ENCODE measurements around the gene LINS1. TPM values are rescaled to one million over a fixed set of nuclear protein-coding genes. Genes with fewer than 3 reads are reported as not detected.

LINS1 gene
- total and polyA plus RNA-seq, 7 donors = 6.6 to 74.8 (median 13.7) TPM

- Histone ChIP-seq H3K4me1 (peaks cover 0 to 19% (median 12%) of the 10 kb centered on the region in 4 donors), H3K27me3 (no peaks in the 10 kb centered on the region), H3K27ac (peak overlapping the region in 3 of 4 donors; percentile 63 to 76 (median 67)), H3K4me3 (no peak overlapping the region), H3K9me3 (no peaks in the 10 kb centered on the region), H3K36me3 (no peaks in the 10 kb centered on the region)
- 57 to 60% methylated on average over 6 of the region's 6 CpGs for WGBS, 2 donors
- TF ChIP-seq POLR2AphosphoS5 (IDR thresholded peaks at IDR 0.05) (peak in 3 of 4 donors; percentile 50 to 76 (median 59)), CTCF (IDR thresholded peaks at IDR 0.05) (peak in 1 of 4 experiments; percentile 29), POLR2A (IDR thresholded peaks at IDR 0.05) (no peak), EP300 (IDR thresholded peaks at IDR 0.05) (no peak)
- intact Hi-C loops (cut with DNase I) = loop anchor here (5.0 kb wide), 1 partner anchor 184 kb away; the partner anchor contains the start of gene ADAMTS17
- peak; percentile 93 for DNase-seq
These were observed 75.9 kb downstream of the LINS1 start for GRCh38 chr15:100526027-100526481.

GRCh38 chr15:100525436-100525835 is 76.5 kb downstream of the LINS1 start:
- H3K27me3 ChIP-seq = no peaks in the 10 kb centered on the region
- H3K9me3 ChIP-seq = no peaks in the 10 kb centered on the region
- peaks cover 0 to 19% (median 12%) of the 10 kb centered on the region in 4 donors for H3K4me1 ChIP-seq
- no peaks in the 10 kb centered on the region for H3K36me3 ChIP-seq
- DNase-seq = no peak
- no peak overlapping the region for H3K4me3 ChIP-seq
- peak overlapping the region in 3 of 4 donors; percentile 63 to 76 (median 67) for H3K27ac ChIP-seq
- 64 to 71% methylated on average over 1 of the region's 1 CpG for WGBS, 2 donors
- no peak for TF ChIP-seq EP300 (IDR thresholded peaks at IDR 0.05)
- no peak for TF ChIP-seq POLR2A (IDR thresholded peaks at IDR 0.05)
- no peak for TF ChIP-seq POLR2AphosphoS5 (IDR thresholded peaks at IDR 0.05)
- no peak for TF ChIP-seq CTCF (IDR thresholded peaks at IDR 0.05)
- intact Hi-C loops (cut with DNase I) = loop anchor here (5.0 kb wide), 1 partner anchor 183 kb away; the partner anchor contains the start of gene ADAMTS17

- 53 to 75% methylated on average over 2 of the region's 2 CpGs for WGBS, 2 donors
These were observed 77.7 kb downstream of the LINS1 start for GRCh38 chr15:100524326-100524725.

GRCh38 chr15:100521907-100522306 is 80.1 kb downstream of the LINS1 start:
- Histone ChIP-seq H3K36me3 (no peaks in the 10 kb centered on the region), H3K27me3 (no peaks in the 10 kb centered on the region), H3K9me3 (no peaks in the 10 kb centered on the region), H3K4me3 (no peak overlapping the region), H3K4me1 (peaks cover 0 to 21% (median 15%) of the 10 kb centered on the region in 4 donors), H3K27ac (no peak overlapping the region)
- intact Hi-C loops (cut with DNase I) = no loop called here
- DNase-seq = no peak
- WGBS, 2 donors = 87 to 95% methylated on average over 3 of the region's 3 CpGs
- TF ChIP-seq POLR2AphosphoS5 (IDR thresholded peaks at IDR 0.05) (no peak), EP300 (IDR thresholded peaks at IDR 0.05) (no peak), POLR2A (IDR thresholded peaks at IDR 0.05) (no peak), CTCF (IDR thresholded peaks at IDR 0.05) (no peak)

More at GRCh38 chr15:100524326-100524725, 77.7 kb downstream of the LINS1 start:
- TF ChIP-seq CTCF (IDR thresholded peaks at IDR 0.05) = no peak
- no peak for TF ChIP-seq POLR2A (IDR thresholded peaks at IDR 0.05)
- no peak for TF ChIP-seq POLR2AphosphoS5 (IDR thresholded peaks at IDR 0.05)
- TF ChIP-seq EP300 (IDR thresholded peaks at IDR 0.05) = no peak
- Histone ChIP-seq H3K36me3 (no peaks in the 10 kb centered on the region), H3K27me3 (no peaks in the 10 kb centered on the region), H3K27ac (no peak overlapping the region), H3K4me1 (peaks cover 0 to 19% (median 12%) of the 10 kb centered on the region in 4 donors), H3K4me3 (no peak overlapping the region), H3K9me3 (no peaks in the 10 kb centered on the region)
- intact Hi-C loops (cut with DNase I) = no loop called here
- no peak for DNase-seq

Measured in sigmoid colon (tissue), 7 donors.